HG03045 (cell line): Measurements from ENCODE around the gene FZD10.

Source experiments
- ATAC-seq: cut with Tn5 transposase; IDR thresholded peaks from one replicate; pipeline ENCODE4 v1.9.1; 2021; ENCODE audit warnings: mild to moderate bottlenecking, moderate library complexity; ENCODE audit not compliant: unreplicated experiment

The FZD10 gene

DNA sequence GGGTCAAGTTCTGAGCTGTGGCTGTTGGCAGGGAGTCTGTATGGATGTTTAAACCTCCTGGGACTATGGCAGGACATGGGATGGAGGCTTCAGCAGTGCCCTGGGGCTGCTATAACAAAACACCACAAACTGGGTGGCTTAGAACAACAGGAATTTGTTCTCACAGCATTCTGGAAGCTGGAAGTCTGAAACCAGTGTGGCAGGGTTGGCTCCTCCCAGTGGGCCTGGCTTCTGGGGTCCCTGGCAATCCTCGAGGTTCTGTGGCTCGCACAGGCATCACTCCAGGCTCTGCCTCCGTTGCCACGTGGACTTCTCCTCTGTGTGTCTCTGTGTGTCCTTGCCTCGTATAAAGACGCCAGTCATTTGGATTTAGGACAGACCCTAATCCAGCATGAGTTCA is 39.9 kb downstream of the FZD10 start:
- ATAC-seq: no peak

- ATAC-seq: no peak
Observed at GRCh38 chr12:130203151-130203550, 40.9 kb downstream of the FZD10 start.

- no peak for ATAC-seq
Observed at GRCh38 chr12:130204541-130204953, 42.3 kb downstream of the FZD10 start.

- no peak for ATAC-seq
Observed at GRCh38 chr12:130205495-130205894, 43.2 kb downstream of the FZD10 start.

DNA sequence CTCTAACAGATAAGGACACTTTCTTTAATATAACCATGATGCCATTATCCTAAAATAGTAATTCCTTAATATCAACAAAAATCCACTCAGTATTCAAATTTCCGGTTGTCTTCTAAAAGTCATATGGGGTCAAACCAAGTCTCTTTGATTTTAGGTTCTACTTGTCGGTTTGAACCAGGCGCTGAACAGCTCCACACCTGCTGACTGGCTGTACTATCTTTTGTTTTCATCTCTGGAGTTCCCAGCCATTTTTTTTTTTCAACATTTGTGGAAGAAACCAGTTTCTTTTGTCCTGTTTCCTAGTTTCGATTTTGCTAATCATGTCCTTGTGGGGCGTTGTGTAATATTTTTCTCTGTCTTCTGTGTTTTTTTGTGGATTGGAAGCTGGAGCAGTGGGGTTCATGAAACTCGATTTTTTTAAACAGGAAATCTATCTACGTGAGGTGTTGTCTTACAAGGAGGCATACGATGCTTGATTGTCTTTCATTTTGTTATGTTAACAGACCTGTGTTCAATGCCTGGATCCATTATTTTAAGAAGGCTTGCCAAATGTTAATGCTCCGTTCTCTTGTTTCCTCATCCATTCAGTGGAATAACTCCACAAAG is 50.2 kb downstream of the FZD10 start:
- ATAC-seq: no peak

GRCh38 chr12:130213249-130213648 is 51.0 kb downstream of the FZD10 start:
- no peak for ATAC-seq

- ATAC-seq: no peak
Observed at GRCh38 chr12:130214686-130215395, 52.6 kb downstream of the FZD10 start.
